HAP-1 (cell line): ENCODE data around the gene ACOXL.

Experiments
- DNase-seq, 2 experiments: peaks; one replicate each; pipeline ENCODE4 v3.0.0-alpha.2; 2016 to 2020; ENCODE audit warnings: low spot score in 2 of 2
- H3K27me3 ChIP-seq: fragments of 250-450 bp; sonication (Bioruptor Pico); 2 replicates; pipeline ENCODE4 v1.5.1; 2020; ENCODE audit warnings: low read depth, mild to moderate bottlenecking, moderate library complexity
- H3K36me3 ChIP-seq: fragments of 250-450 bp; sonication (Bioruptor Pico); replicated peaks from 2 replicates; pipeline ENCODE4 v1.5.1; 2020; ENCODE audit warnings: mild to moderate bottlenecking
- H3K4me1 ChIP-seq: fragments of 250-450 bp; sonication (Bioruptor Pico); 2 replicates; pipeline ENCODE4 v1.5.1; 2020; ENCODE audit warnings: mild to moderate bottlenecking
- H3K4me3 ChIP-seq: fragments of 250-450 bp; sonication (Bioruptor Pico); 2 replicates; pipeline ENCODE4 v1.5.1; 2020; ENCODE audit warnings: mild to moderate bottlenecking, moderate library complexity
- H3K9me3 ChIP-seq: fragments of 250-450 bp; sonication (Bioruptor Pico); 2 replicates; pipeline ENCODE4 v1.5.1; 2020; ENCODE audit warnings: mild to moderate bottlenecking, moderate library complexity
- in situ Hi-C: fragments of 300-500 bp; cut with MboI; formaldehyde crosslinking; loops from 3 replicates; pipeline ENCODE4 v1.14.3; 2020; ENCODE audit warnings: low sequenced_read_pairs, inconsistent platforms, mixed read lengths

Gene ACOXL

GRCh38 chr2:110818767-110819481, 86.6 kb downstream of the ACOXL start:
- no peak for DNase-seq

GRCh38 chr2:110819711-110820110, 87.3 kb downstream of the ACOXL start:
- H3K4me1 ChIP-seq = no peaks in the 10 kb centered on the region
- H3K27me3 ChIP-seq = peaks cover 9% of the 10 kb centered on the region; the same call in 1 of the 2 replicates
- in situ Hi-C loops = loop anchor here (25.0 kb wide), 2 partner anchors 293 to 868 kb away; partner anchors contain the start of gene BCL2L11
- DNase-seq = no peak
- no peaks in the 10 kb centered on the region for H3K9me3 ChIP-seq
- no peak overlapping the region for H3K4me3 ChIP-seq
- H3K36me3 ChIP-seq = no peaks in the 10 kb centered on the region

More at GRCh38 chr2:110818767-110819481, 86.6 kb downstream of the ACOXL start:
- in situ Hi-C loops = loop anchor here (25.0 kb wide), 2 partner anchors 293 to 868 kb away; partner anchors contain the start of gene BCL2L11
- no peaks in the 10 kb centered on the region for H3K9me3 ChIP-seq
- no peaks in the 10 kb centered on the region for H3K4me1 ChIP-seq
- no peaks in the 10 kb centered on the region for H3K36me3 ChIP-seq
- H3K4me3 ChIP-seq = no peak overlapping the region
- peaks cover 9% of the 10 kb centered on the region; the same call in 1 of the 2 replicates for H3K27me3 ChIP-seq

DNA sequence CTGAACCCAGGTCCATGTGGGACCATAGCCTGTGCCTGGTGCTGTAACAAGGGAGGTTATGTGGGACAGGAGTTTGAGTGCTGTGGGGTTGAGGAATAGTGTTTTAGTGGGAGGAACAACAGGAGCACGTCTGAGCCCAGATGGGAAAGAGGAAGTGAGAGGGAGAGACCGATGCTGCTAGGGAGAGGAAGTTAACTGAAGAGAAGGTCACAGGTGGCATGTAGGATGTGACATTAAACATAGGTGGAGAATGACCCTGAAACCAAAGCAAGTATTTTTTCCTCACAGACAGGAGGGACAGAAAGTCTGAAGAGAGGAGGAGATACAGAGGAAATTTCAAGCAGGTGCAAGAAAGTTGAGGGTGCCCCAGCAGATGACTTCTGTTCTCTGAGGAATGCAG, 87.8 kb downstream of the ACOXL start:
- no peaks in the 10 kb centered on the region for H3K36me3 ChIP-seq
- no peak overlapping the region for H3K4me3 ChIP-seq
- H3K9me3 ChIP-seq = no peaks in the 10 kb centered on the region
- H3K27me3 ChIP-seq = peaks cover 9% of the 10 kb centered on the region; the same call in 1 of the 2 replicates
- no peak for DNase-seq
- no peaks in the 10 kb centered on the region for H3K4me1 ChIP-seq
- in situ Hi-C loops = loop anchor here (25.0 kb wide), 2 partner anchors 292 to 867 kb away; partner anchors contain the start of gene BCL2L11

DNA sequence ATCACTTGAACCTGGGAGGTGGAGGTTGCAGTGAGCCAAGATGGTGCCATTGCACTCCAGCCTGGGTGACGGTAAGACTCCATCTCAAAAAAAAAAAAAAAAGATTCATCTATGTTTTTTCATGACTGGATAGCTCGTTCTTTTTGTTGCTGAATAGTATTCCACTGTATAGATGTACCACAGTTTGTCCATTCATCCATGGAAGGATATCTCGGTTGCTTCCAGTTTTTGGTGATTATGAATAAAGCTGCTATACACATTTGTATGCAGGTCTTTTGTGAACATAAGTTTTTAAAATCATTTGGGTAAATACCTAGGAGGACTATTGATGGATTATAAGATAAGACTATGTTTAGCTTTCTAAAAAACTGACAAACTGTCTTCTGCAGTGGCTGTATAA, 90.8 kb downstream of the ACOXL start:
- DNase-seq = no peak
- peaks cover 6% of the 10 kb centered on the region for H3K27me3 ChIP-seq
- in situ Hi-C loops = loop anchor here (25.0 kb wide), 2 partner anchors 289 to 864 kb away; partner anchors contain the start of gene BCL2L11
- H3K4me1 ChIP-seq = no peaks in the 10 kb centered on the region
- no peak overlapping the region for H3K4me3 ChIP-seq
- H3K36me3 ChIP-seq = no peaks in the 10 kb centered on the region
- no peaks in the 10 kb centered on the region for H3K9me3 ChIP-seq

DNA sequence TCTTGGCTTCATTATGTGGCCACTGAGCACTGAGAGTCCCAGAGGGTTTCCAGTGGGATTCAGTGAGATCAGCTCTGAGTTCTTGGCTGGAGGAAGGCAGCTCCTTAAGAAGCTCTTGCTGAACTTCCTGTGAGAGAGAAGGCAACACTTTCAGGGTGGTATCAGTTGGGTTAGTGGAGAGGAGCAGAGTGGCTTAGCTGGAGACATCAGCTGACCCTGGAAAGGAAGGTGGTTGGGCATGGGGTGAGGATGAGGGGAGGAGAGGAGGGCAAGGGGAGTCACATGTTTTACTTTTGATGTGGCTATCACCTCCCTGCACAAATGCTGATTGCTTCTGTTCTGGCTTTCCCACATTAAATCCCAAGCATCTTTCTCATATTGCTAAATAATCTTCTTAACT, 95.1 kb downstream of the ACOXL start:
- Histone ChIP-seq H3K9me3 (no peaks in the 10 kb centered on the region), H3K4me3 (no peak overlapping the region), H3K36me3 (no peaks in the 10 kb centered on the region), H3K4me1 (peaks cover under 1% of the 10 kb centered on the region; the same call in 1 of the 2 replicates), H3K27me3 (peaks cover 14% of the 10 kb centered on the region; the same call in 1 of the 2 replicates)
- no peak for DNase-seq
- in situ Hi-C loops = no loop called here

- in situ Hi-C loops = no loop called here
- Histone ChIP-seq H3K36me3 (no peaks in the 10 kb centered on the region), H3K9me3 (no peaks in the 10 kb centered on the region), H3K4me1 (peaks cover 9% of the 10 kb centered on the region), H3K4me3 (no peak overlapping the region), H3K27me3 (peaks cover 14% of the 10 kb centered on the region; the same call in 1 of the 2 replicates)
- no peak for DNase-seq
Observed at GRCh38 chr2:110828330-110828729, 96.0 kb downstream of the ACOXL start.

GRCh38 chr2:110829413-110830146, 97.2 kb downstream of the ACOXL start:
- in situ Hi-C loops = no loop called here
- Histone ChIP-seq H3K27me3 (peaks cover 14% of the 10 kb centered on the region; the same call in 1 of the 2 replicates), H3K4me3 (no peak overlapping the region), H3K36me3 (no peaks in the 10 kb centered on the region), H3K4me1 (peaks cover 21% of the 10 kb centered on the region), H3K9me3 (no peaks in the 10 kb centered on the region)
- DNase-seq = no peak

- in situ Hi-C loops = no loop called here
- Histone ChIP-seq H3K27me3 (peaks cover 14% of the 10 kb centered on the region; the same call in 1 of the 2 replicates), H3K4me1 (peaks cover 21% of the 10 kb centered on the region), H3K9me3 (no peaks in the 10 kb centered on the region), H3K4me3 (no peak overlapping the region), H3K36me3 (no peaks in the 10 kb centered on the region)
- DNase-seq = peak in 1 of 2 experiments; percentile 53
Observed at GRCh38 chr2:110832740-110833139, 100.4 kb downstream of the ACOXL start.

- Histone ChIP-seq H3K4me3 (no peak overlapping the region), H3K36me3 (no peaks in the 10 kb centered on the region), H3K27me3 (peaks cover 4% of the 10 kb centered on the region; the same call in 1 of the 2 replicates), H3K9me3 (no peaks in the 10 kb centered on the region), H3K4me1 (peaks cover 21% of the 10 kb centered on the region)
- peak; percentile 27 to 74 for DNase-seq
- in situ Hi-C loops = no loop called here
Observed at GRCh38 chr2:110834134-110834827, 101.9 kb downstream of the ACOXL start.

GRCh38 chr2:110836671-110837070, 104.3 kb downstream of the ACOXL start:
- peaks cover 2% of the 10 kb centered on the region; the same call in 1 of the 2 replicates for H3K27me3 ChIP-seq
- H3K36me3 ChIP-seq = no peaks in the 10 kb centered on the region
- no peak overlapping the region for H3K4me3 ChIP-seq
- DNase-seq = no peak
- H3K9me3 ChIP-seq = no peaks in the 10 kb centered on the region
- in situ Hi-C loops = no loop called here
- H3K4me1 ChIP-seq = peaks cover 21% of the 10 kb centered on the region

DNA sequence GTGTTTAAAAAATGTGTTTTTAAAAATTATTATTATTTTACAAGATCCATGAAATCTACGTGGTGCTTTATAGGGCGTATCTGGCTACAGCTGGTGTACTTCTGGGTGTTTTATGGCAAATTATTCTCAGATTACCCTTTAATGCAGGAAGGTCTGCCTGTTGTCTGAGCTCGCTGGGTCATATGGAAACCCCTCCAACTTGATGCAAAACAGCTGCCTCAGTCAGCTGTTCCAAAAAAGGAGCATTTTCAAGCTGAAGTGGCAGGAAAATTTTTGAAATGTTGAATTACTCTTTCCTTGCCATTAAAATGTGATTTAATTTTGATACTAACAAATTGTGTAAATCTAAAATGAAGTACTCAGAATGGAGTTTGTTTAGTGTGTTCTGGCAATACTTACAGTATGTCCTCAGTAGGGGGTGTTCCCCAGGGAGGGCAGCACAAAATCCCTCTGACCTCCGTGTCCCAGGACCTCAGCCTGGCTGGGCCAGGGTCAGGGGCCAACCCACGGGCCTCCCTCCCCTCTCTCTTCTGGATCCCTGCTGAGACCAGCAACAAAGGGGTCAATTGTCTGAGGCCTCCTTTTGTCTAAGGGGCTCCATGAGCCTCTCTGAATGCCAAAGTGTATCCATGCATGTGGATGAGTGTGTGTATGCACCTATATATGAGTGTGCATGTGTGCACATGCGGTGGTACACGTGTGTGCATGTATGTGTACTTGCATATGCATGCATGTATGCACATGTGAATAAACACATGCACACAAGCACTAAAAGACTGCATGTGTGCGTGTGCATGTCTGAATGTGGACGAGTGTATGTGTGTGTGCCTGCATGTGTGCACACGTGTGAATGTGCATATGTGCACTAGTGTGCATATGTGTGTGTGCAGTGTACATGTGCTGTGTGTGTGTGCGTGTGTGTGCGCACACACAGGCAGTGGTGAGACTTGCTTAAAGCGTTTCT, 105.4 kb downstream of the ACOXL start:
- Histone ChIP-seq H3K4me3 (no peak overlapping the region), H3K27me3 (peaks cover 2% of the 10 kb centered on the region; the same call in 1 of the 2 replicates), H3K4me1 (peaks cover 19% of the 10 kb centered on the region), H3K36me3 (no peaks in the 10 kb centered on the region), H3K9me3 (no peaks in the 10 kb centered on the region)
- in situ Hi-C loops = no loop called here
- DNase-seq = no peak

- no peak overlapping the region for H3K4me3 ChIP-seq
- H3K9me3 ChIP-seq = no peaks in the 10 kb centered on the region
- no peaks in the 10 kb centered on the region for H3K36me3 ChIP-seq
- peaks cover 2% of the 10 kb centered on the region for H3K27me3 ChIP-seq
- peaks cover 8% of the 10 kb centered on the region for H3K4me1 ChIP-seq
- in situ Hi-C loops = no loop called here
- no peak for DNase-seq
Observed at GRCh38 chr2:110838657-110839384, 106.4 kb downstream of the ACOXL start.
